ENCODE measurements around the gene ADRA2B.

GRCh38 chr2:96123290-96123689 lies 6.9 kb upstream of the ADRA2B start:
- no peak for TF ChIP-seq FOXP2 (optimal IDR thresholded peaks at IDR 0.05; ENCODE audit: control extremely low read depth, extremely low read length, insufficient read depth)
- no peak for TF ChIP-seq EZH2 (IDR thresholded peaks at IDR 0.05)

Measured in SK-N-MC (cell line).